Left ventricle myocardium inferior (tissue), 1 donor: ENCODE results near the gene INTS11. TPM values are rescaled to one million over a fixed set of nuclear protein-coding genes. Genes with fewer than 3 reads are reported as not detected.

Experiments
- DNase-seq: peaks from one replicate; pipeline ENCODE4 v3.0.0-alpha.2; 2020
- H3K27ac ChIP-seq: fragments of 200-600 bp; replicated peaks from 2 replicates; pipeline ENCODE4 v1.8.0; 2021
- H3K27me3 ChIP-seq: fragments of 200-600 bp; 2 replicates; pipeline ENCODE4 v1.8.0; 2021; ENCODE audit warnings: low read depth
- H3K36me3 ChIP-seq: fragments of 200-600 bp; 2 replicates; pipeline ENCODE4 v1.8.0; 2021
- H3K4me1 ChIP-seq: fragments of 200-600 bp; 2 replicates; pipeline ENCODE4 v1.8.0; 2021
- H3K4me3 ChIP-seq: fragments of 200-600 bp; 2 replicates; pipeline ENCODE4 v1.8.0; 2021; ENCODE audit warnings: mild to moderate bottlenecking, moderate library complexity
- H3K9me3 ChIP-seq: fragments of 200-600 bp; replicated peaks from 2 replicates; pipeline ENCODE4 v1.8.0; 2021
- CTCF ChIP-seq: fragments of 200-600 bp; IDR thresholded peaks from 2 replicates; pipeline ENCODE4 v1.8.0; 2021; ENCODE audit warnings: antibody characterized with exemption, mild to moderate bottlenecking, borderline replicate concordance
- intact Hi-C: fragments of 100-400 bp; cut with micrococcal nuclease; formaldehyde crosslinking; loops from one replicate; pipeline ENCODE4 v1.11.0; 2022
- total RNA-seq: library from RNA; stranded (reverse); fragmentation: NEBNext Ultra II Directional; extraction: Animal tissue kit (Norgen Biotek cat#: 25700); gene quantifications from one replicate; pipeline ENCODE4 v1.2.1, GENCODE V29; 2021
- donor health status: DM: no; HTN: yes; CAD: no; lungs with severe emphysema.

The INTS11 gene
- total RNA-seq, 1 donor from 2014 or later, result 70.1 TPM

- Histone ChIP-seq H3K27ac (no peak overlapping the region), H3K4me3 (no peak overlapping the region), H3K4me1 (peaks cover 18% of the 10 kb centered on the region), H3K27me3 (no peaks in the 10 kb centered on the region), H3K9me3 (no peaks in the 10 kb centered on the region), H3K36me3 (peaks cover 61% of the 10 kb centered on the region)
- intact Hi-C loops, result no loop called here
- DNase-seq, result no peak
- no peak for TF ChIP-seq CTCF
These were observed 15.7 kb upstream of the INTS11 start for GRCh38 chr1:1340185-1340584.

- no peaks in the 10 kb centered on the region for H3K9me3 ChIP-seq
- no peak overlapping the region for H3K27ac ChIP-seq
- DNase-seq, result no peak
- no peak for TF ChIP-seq CTCF
- no peak overlapping the region for H3K4me3 ChIP-seq
- H3K4me1 ChIP-seq, result no peaks in the 10 kb centered on the region
- no peaks in the 10 kb centered on the region for H3K27me3 ChIP-seq
- intact Hi-C loops, result no loop called here
- H3K36me3 ChIP-seq, result peaks cover 61% of the 10 kb centered on the region
These were observed 13.8 kb upstream of the INTS11 start for GRCh38 chr1:1338278-1338677.

- H3K36me3 ChIP-seq, result peaks cover 61% of the 10 kb centered on the region
- DNase-seq, result no peak
- no peaks in the 10 kb centered on the region for H3K9me3 ChIP-seq
These were observed 13.3 kb upstream of the INTS11 start for GRCh38 chr1:1337793-1338147.

GRCh38 chr1:1336931-1337792, 12.7 kb upstream of the INTS11 start:
- Histone ChIP-seq H3K27me3 (no peaks in the 10 kb centered on the region), H3K36me3 (peaks cover 61% of the 10 kb centered on the region), H3K4me3 (no peak overlapping the region), H3K4me1 (no peaks in the 10 kb centered on the region), H3K9me3 (no peaks in the 10 kb centered on the region), H3K27ac (no peak overlapping the region)
- intact Hi-C loops, result no loop called here
- no peak for TF ChIP-seq CTCF
- no peak for DNase-seq

More at GRCh38 chr1:1337793-1338147, 13.3 kb upstream of the INTS11 start:
- Histone ChIP-seq H3K27ac (no peak overlapping the region), H3K27me3 (no peaks in the 10 kb centered on the region), H3K4me1 (no peaks in the 10 kb centered on the region), H3K4me3 (no peak overlapping the region)
- intact Hi-C loops, result no loop called here
- TF ChIP-seq CTCF, result no peak

- intact Hi-C loops, result no loop called here
- Histone ChIP-seq H3K36me3 (peaks cover 55% of the 10 kb centered on the region), H3K4me1 (peaks cover 1% of the 10 kb centered on the region), H3K27ac (no peak overlapping the region), H3K4me3 (no peak overlapping the region), H3K27me3 (no peaks in the 10 kb centered on the region), H3K9me3 (no peaks in the 10 kb centered on the region)
- no peak for TF ChIP-seq CTCF
- no peak for DNase-seq
These were observed 12.0 kb upstream of the INTS11 start for GRCh38 chr1:1336446-1336845.
